GM21723 (cell line): ENCODE measurements around the gene CDYL.

Experiments used
- ATAC-seq: cut with Tn5 transposase; IDR thresholded peaks from one replicate; pipeline ENCODE4 v1.9.1; 2021; ENCODE audit warnings: mild to moderate bottlenecking, moderate library complexity; ENCODE audit not compliant: unreplicated experiment

Gene CDYL

DNA sequence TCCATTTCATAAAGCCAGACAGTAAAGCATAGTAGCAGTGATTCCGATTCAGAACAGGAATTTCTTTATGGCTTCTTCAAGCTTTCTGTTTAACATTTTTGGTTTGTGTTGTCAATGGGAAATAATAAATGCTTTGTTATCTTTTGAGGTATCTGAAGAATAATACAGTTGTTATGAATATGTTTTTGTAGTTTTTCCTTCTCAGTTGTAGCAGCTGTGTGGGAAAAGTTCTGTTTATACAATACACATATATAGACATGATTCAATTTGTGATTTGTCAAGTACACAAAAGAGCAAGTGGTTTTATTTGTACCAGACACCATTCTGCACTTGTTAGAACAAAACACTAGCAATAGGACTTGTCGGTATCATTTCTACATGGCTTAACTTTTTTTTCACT, 96.6 kb downstream of the CDYL start:
- ATAC-seq = no peak

DNA sequence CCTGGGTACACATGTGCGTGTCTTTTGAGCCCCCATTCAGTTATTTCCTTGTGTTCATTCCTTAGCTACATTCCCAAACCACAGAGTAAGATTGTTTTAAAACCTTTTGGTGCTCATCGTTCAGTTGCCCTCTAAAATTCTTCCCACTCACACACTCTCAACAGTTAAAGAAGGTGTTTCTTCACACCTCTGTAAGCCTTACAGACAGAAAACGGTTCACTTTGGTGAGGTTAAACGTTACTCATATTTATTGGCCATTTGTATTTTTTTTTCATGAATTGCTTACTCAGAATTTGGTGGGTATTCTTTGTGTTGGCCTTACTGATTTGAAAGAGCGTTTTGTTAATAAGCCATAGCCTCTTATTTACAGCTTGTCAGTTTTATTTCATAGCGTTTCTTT, 97.7 kb downstream of the CDYL start:
- no peak for ATAC-seq

- peak; percentile 80 for ATAC-seq
Measured at GRCh38 chr6:4879741-4880275, 103.6 kb downstream of the CDYL start.

DNA sequence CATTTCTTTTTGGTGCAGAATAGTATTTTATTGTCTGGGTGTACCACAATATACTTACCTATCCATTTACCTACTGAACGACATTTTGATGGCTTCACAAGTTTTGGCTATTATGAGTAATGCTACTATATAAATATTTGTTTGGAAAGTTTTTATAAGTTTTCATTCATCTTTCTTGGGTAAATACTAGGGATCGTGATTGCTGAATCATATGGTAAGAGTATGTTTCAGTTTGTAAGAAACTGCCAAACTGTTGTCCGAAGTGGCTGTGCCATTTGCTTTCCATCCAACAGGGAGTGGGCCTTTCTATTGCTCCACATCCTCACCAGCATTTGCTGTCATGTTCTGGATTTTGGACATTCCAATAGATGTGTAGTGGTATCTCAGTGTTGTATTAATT, 104.2 kb downstream of the CDYL start:
- no peak for ATAC-seq

DNA sequence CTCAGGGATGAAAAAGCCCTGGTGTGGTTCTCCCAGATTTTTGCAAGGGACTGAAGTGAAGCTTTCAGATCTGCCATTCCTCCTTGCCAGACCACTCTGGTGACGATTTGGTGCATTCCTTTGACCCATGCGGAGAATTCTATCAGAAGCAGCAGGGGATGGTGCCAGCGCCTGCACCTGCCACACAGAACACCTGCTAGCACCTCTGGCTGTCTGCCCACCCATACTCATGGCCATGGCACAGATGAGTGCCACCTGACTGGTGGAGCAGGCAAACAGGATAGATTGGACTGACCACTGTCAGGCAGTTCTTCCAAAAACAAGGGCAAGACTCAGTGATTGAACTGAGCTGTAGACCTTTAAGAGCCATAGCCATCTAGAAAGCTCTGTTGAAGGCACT, 107.1 kb downstream of the CDYL start:
- ATAC-seq = no peak

DNA sequence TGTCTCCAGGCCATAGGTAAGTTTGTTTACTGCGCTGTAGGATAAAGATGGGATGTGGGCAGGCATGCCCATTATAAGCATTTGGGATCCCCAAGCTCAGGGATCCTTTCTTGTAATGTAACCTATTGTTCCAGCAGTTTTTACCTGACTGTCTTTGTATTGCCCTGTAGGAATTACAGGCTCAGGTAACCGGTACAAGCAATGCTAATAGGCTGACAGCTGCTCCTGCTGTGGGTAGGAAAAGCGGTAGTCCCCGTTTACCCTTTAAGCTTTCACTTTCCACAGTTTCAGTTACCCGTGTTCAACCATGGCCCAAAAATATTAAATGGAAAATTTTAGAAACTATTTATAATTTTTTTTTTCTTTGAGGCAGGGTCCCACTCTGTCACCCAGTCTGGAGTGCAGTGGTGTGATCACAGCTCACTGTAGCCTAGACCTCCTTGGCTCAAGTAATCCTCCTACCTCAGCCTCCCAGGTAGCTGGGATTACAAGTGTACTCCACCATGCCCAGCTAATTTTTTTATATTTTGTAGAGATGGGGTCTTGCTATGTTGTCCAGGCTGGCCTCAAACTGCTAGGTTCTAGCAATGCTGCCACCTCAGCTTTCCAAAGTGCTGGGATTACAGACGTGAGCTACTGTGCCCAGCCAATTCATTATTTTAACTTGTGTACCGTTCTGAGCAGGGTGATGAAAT, 108.6 kb downstream of the CDYL start:
- no peak for ATAC-seq

GRCh38 chr6:4885341-4885933, 109.2 kb downstream of the CDYL start:
- ATAC-seq = no peak

- no peak for ATAC-seq
Measured at GRCh38 chr6:4888841-4889240, 112.6 kb downstream of the CDYL start.

- ATAC-seq = no peak
Measured at GRCh38 chr6:4889701-4890100, 113.5 kb downstream of the CDYL start.

DNA sequence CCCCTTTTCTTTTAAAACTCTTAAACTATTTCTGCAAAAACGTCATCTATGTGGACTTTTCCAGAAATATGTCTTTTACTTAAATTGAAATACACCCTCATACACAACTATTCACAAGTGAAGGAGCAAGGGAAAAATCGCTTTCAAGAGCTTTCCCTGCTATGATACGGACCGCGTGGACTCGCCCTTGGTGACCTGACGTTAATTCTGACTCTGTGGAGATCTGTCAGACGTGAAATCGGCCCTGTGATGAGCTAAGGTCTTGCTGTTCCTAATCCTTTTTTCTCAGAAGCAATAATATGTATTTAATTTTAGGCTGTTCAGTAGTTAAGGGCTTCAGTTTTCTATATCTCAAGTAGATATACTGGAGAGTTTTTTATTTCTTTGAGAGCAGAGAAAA, 114.0 kb downstream of the CDYL start:
- no peak for ATAC-seq

DNA sequence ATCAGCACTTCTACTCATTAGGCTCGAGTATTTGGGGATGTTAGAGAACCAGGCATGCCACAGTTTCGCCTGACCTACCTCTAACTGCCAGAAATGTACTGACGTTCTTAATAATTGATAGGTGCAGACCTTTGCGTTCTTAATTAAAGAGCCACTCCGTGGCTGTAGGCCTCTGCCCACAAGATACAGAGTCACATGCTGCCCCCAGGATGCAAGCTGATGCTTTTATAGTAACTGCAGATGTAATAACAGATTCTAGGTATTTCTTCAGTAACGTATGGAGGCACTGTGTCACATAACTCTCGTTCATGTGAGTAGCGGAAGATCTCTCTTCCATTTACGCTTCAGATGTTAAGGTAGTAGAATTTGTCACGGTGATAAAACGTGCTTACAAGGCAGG, 114.4 kb downstream of the CDYL start:
- no peak for ATAC-seq

GRCh38 chr6:4891141-4891540, 114.9 kb downstream of the CDYL start:
- ATAC-seq = no peak

GRCh38 chr6:4892785-4893485, 116.7 kb downstream of the CDYL start:
- ATAC-seq = no peak

DNA sequence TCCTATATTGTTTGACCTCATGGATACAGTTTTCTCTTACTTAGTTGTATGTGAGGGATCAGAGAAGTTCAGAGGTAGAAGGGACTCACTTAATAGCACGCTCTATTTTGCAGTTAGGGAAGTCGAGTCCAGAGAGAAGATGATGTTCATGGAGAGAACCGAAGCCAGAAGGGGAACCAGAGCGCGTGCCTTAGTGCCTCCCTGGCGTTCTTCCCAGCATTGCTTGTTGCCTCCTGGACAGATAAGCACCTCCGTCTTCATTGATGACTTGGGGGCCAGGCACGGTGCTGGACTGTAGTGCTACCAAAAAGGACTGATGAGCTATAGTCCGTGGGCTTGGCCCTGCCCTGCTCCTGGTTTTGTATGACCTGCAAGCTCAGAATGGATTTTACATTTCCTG, 117.8 kb downstream of the CDYL start:
- no peak for ATAC-seq

- no peak for ATAC-seq
Measured at GRCh38 chr6:4895971-4896370, 119.8 kb downstream of the CDYL start.

DNA sequence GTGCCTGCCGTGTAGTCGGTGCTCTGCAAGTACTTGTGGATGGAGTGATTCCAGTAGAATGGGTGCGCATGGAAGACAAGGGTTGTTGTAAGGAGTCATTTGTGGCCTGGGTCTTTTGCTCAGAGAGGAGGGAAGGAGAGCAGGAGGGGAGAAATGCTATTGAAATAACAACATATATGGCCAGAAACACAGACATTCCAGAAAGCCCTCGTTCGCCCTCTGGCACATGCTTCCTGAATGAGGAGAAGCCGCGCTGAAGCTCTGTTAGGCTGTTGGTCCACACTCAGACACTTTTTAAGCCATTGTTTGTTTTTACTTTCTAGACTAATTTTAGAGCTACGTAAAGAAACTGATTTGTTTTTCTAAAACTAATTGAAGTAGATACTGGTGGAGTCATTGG, 120.2 kb downstream of the CDYL start:
- no peak for ATAC-seq

- ATAC-seq = no peak
Measured at GRCh38 chr6:4899249-4900034, 123.2 kb downstream of the CDYL start.

- peak; percentile 67 for ATAC-seq
Measured at GRCh38 chr6:4901386-4902061, 125.3 kb downstream of the CDYL start.

GRCh38 chr6:4902363-4902762, 126.2 kb downstream of the CDYL start:
- ATAC-seq = no peak

GRCh38 chr6:4903121-4903520, 126.9 kb downstream of the CDYL start:
- no peak for ATAC-seq
